GM12891 (cell line): ENCODE data around the gene MCOLN2.

Source experiments
- DNase-seq: peaks from one replicate; pipeline ENCODE4 v3.0.0; 2011; ENCODE audit warnings: low spot score; ENCODE audit not compliant: insufficient read length
- FAIRE-seq: peaks from 2 replicates; lab custom pipeline; 2011; peaks lifted over from hg19 to GRCh38; lab: Jason Lieb, UNC
- PAX5 ChIP-seq: IDR thresholded peaks from 2 replicates; pipeline ENCODE4 v1.6.1; 2011; ENCODE audit warnings: low read length, moderate library complexity, mild to moderate bottlenecking; ENCODE audit not compliant: insufficient read depth, severe bottlenecking
- POLR2A ChIP-seq: IDR thresholded peaks from 2 replicates; pipeline ENCODE4 v1.6.1; 2011; ENCODE audit warnings: low read depth, low read length, control low read depth
- POLR2AphosphoS5 ChIP-seq: IDR thresholded peaks from 2 replicates; pipeline ENCODE4 v1.6.1; 2011; ENCODE audit warnings: low read depth, low read length, control low read depth
- POU2F2 ChIP-seq: IDR thresholded peaks from 2 replicates; pipeline ENCODE4 v1.6.1; 2011; ENCODE audit warnings: low read depth, mild to moderate bottlenecking, control low read depth, low read length, moderate library complexity
- SPI1 ChIP-seq: IDR thresholded peaks from 2 replicates; pipeline ENCODE4 v1.6.1; 2011; ENCODE audit warnings: low read depth, low read length, control low read depth
- TAF1 ChIP-seq: IDR thresholded peaks from 2 replicates; pipeline ENCODE4 v1.6.1; 2011; ENCODE audit warnings: low read depth, low read length, control low read depth

Gene MCOLN2

GRCh38 chr1:84930831-84931230, 66.1 kb downstream of the MCOLN2 start:
- DNase-seq (no peak), FAIRE-seq (no peak)
- no peak for TF ChIP-seq SPI1

- FAIRE-seq (no peak), DNase-seq (no peak)
- TF ChIP-seq PAX5: no peak
- TF ChIP-seq TAF1: no peak
- TF ChIP-seq POU2F2: no peak
- no peak for TF ChIP-seq POLR2AphosphoS5
- TF ChIP-seq POLR2A: no peak
- no peak for TF ChIP-seq SPI1
Measured at GRCh38 chr1:84930329-84930728, 66.6 kb downstream of the MCOLN2 start.

DNA sequence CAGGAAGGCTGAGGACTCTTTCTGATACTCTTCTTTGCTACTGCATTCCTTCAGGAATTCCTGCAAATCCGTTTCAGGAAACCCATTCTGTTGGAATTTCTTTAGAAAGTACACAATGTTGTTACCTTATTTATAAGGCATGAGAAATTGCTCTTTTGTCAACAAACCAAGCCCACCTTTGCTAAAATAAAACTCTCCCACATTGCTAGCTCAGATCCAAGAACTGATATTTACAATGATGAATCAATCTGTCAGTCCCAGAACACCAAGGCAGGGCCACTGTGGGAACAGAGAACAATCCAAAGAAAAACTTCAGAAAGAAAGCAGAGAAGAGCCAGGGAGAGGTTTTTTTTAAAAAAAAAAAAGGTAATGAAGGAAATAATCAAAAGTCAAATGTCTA, 67.3 kb downstream of the MCOLN2 start:
- FAIRE-seq (no peak), DNase-seq (no peak)

GRCh38 chr1:84928979-84929378, 67.9 kb downstream of the MCOLN2 start:
- TF ChIP-seq POLR2A: no peak
- no peak for TF ChIP-seq POLR2AphosphoS5
- FAIRE-seq (peak; percentile 23), DNase-seq (no peak)

More for the DNA sequence above, 67.3 kb downstream of the MCOLN2 start:
- TF ChIP-seq TAF1 (no peak), POLR2AphosphoS5 (no peak), POLR2A (no peak), PAX5 (no peak), SPI1 (no peak), POU2F2 (no peak)

DNA sequence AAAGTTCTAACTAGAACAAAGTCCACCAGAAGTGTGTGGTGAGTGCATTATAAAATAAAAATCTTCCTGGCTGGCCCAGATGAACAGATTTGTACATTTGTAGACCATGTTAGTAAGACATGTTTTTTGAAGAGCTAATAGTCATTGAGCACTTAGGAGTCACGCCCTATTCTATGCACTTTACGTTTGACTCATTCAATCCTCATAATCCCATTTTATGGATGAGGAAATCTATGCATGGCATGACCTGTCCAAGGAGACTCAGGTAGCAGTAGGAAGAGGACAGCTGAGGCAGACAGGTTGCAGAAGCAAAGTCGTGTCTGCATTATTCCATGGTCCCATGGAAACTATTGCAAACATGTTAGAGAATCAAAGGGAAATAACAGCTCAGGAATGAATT, 73.6 kb downstream of the MCOLN2 start:
- FAIRE-seq (no peak), DNase-seq (no peak)
- TF ChIP-seq SPI1: no peak
- no peak for TF ChIP-seq POU2F2
- TF ChIP-seq POLR2AphosphoS5: no peak
- TF ChIP-seq PAX5: no peak
- TF ChIP-seq POLR2A: no peak
- no peak for TF ChIP-seq TAF1

DNA sequence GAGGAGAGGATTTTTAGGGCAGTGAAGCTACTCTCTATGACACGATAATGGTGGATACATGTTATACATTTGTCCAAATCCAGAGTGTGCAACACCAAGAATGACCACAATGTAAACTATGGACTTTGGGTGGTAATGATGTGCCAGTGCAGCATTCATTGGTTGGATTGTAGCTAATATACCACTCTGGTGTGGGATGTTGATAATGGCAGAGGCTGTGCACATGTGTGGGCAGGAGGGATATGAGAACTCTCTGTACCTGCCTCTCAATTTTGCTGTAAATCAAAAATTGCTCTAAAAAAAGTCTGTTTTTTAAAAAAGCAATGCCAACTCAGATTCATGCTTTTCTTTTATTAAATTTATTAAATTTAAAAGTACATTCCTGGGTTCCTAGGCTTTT, 76.8 kb downstream of the MCOLN2 start:
- TF ChIP-seq SPI1 (no peak), POLR2AphosphoS5 (no peak), TAF1 (no peak), PAX5 (no peak), POU2F2 (no peak), POLR2A (no peak)
- FAIRE-seq: no peak

DNA sequence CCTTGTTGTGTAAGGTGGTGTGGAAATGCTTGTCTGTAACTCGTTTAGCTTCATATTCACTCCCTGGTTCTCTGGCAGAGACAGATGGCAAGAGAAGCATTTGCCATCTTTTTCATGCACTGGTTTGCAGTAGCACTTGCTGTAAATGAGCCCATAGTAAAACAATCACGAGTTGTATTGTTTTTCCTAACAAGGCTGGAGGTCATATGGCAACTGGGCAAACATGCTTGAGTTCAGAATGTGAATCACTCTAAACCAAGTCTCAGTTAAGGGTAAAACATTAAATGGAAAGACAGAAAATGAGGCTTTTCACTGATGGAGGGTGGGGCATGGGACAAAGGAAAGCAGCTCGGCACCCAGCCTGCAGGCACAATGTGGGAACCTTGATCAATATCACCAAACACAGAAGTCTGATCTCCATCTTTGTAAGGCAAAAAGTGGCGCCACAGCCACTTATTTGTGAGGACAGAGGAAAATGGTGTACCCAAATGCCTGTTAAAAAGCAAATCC, 77.4 kb downstream of the MCOLN2 start:
- TF ChIP-seq POLR2AphosphoS5: no peak
- TF ChIP-seq PAX5: no peak
- no peak for TF ChIP-seq TAF1
- TF ChIP-seq SPI1: no peak
- no peak for TF ChIP-seq POLR2A
- TF ChIP-seq POU2F2: no peak
- DNase-seq (no peak), FAIRE-seq (no peak)

More for the DNA sequence above, 76.8 kb downstream of the MCOLN2 start:
- no peak for DNase-seq

DNA sequence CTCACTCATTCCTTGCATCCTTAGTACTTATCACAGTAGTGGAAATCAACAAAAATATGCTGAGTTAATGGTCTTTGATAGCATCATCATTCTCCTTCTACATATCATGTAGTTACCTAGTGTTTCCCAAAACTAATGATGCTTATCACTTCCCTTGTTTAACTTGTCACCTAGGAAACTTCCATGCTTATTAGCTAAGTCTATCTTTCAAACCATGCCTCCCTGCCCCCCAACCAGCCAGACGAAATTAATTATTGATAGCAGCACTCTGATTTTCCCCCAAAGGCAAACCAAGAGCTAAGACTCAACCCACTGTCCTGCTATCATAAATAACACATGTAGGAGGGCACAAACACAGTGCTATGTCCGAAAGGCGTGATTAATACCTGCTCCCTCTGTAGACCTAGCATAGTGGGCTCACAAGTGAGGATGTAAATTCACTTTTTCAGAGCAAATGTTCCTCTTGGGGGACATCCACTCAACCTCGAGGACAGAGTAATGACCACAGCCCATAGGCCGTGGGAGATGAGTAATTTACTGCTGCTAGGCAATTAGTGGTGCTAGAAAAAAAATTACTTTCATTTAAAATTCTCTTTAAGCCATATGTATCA, 78.1 kb downstream of the MCOLN2 start:
- DNase-seq (no peak), FAIRE-seq (no peak)
- TF ChIP-seq POLR2AphosphoS5 (no peak), SPI1 (no peak), TAF1 (no peak), POLR2A (no peak), POU2F2 (no peak), PAX5 (no peak)

GRCh38 chr1:84916897-84917296, 80.0 kb downstream of the MCOLN2 start:
- TF ChIP-seq POU2F2 (no peak), TAF1 (no peak), POLR2AphosphoS5 (no peak), SPI1 (no peak), PAX5 (no peak), POLR2A (no peak)
- FAIRE-seq: no peak
- DNase-seq: no peak

GRCh38 chr1:84913555-84913892, 83.4 kb downstream of the MCOLN2 start:
- FAIRE-seq (no peak), DNase-seq (no peak)
- TF ChIP-seq TAF1 (no peak), PAX5 (no peak), SPI1 (no peak), POLR2A (no peak), POLR2AphosphoS5 (no peak), POU2F2 (no peak)
